Measurements from ENCODE around the gene ATOSA. TPM values are rescaled to one million over a fixed set of nuclear protein-coding genes. Genes with fewer than 3 reads are reported as not detected.

ATOSA gene
- total RNA-seq, 1 experiment from 2014 or later, result 13.2 TPM

DNA sequence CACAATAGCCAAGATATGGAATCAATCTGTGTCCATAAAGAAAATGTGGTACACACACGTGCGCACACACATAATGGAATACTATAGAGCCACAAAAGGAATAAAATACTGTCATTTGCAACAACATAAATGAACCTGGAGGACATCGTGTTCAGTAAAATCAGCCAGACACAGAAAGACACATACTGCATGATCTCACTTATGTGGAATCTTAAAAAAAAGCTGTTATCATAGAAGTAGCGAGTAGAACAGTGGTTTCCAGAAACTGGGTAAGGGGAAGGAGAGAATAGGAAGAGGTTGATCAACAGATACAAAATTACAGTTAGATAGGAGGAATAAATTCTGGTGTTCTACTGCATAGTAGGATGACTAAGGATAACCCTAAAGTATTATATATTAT is 11.1 kb downstream of the ATOSA start (continued):
- TF ChIP-seq CREM (CRISPR knock-in tag; IDR thresholded peaks at IDR 0.05), result no peak
- TF ChIP-seq, protein P1, sequence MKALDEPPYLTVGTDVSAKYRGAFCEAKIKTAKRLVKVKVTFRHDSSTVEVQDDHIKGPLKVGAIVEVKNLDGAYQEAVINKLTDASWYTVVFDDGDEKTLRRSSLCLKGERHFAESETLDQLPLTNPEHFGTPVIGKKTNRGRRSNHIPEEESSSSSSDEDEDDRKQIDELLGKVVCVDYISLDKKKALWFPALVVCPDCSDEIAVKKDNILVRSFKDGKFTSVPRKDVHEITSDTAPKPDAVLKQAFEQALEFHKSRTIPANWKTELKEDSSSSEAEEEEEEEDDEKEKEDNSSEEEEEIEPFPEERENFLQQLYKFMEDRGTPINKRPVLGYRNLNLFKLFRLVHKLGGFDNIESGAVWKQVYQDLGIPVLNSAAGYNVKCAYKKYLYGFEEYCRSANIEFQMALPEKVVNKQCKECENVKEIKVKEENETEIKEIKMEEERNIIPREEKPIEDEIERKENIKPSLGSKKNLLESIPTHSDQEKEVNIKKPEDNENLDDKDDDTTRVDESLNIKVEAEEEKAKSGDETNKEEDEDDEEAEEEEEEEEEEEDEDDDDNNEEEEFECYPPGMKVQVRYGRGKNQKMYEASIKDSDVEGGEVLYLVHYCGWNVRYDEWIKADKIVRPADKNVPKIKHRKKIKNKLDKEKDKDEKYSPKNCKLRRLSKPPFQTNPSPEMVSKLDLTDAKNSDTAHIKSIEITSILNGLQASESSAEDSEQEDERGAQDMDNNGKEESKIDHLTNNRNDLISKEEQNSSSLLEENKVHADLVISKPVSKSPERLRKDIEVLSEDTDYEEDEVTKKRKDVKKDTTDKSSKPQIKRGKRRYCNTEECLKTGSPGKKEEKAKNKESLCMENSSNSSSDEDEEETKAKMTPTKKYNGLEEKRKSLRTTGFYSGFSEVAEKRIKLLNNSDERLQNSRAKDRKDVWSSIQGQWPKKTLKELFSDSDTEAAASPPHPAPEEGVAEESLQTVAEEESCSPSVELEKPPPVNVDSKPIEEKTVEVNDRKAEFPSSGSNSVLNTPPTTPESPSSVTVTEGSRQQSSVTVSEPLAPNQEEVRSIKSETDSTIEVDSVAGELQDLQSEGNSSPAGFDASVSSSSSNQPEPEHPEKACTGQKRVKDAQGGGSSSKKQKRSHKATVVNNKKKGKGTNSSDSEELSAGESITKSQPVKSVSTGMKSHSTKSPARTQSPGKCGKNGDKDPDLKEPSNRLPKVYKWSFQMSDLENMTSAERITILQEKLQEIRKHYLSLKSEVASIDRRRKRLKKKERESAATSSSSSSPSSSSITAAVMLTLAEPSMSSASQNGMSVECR (CRISPR knock-in tag; IDR thresholded peaks at IDR 0.05; ENCODE audit: borderline replicate concordance), result no peak
- TF ChIP-seq FOXJ3 (CRISPR knock-in tag; IDR thresholded peaks at IDR 0.05; ENCODE audit: borderline replicate concordance), result no peak
- no peak for TF ChIP-seq EMX1 (CRISPR knock-in tag; IDR thresholded peaks at IDR 0.05)
- TF ChIP-seq GRHL2 (CRISPR knock-in tag; IDR thresholded peaks at IDR 0.05; ENCODE audit: insufficient replicate concordance, severe bottlenecking), result no peak
- no peak for TF ChIP-seq ZNF138 (CRISPR knock-in tag; conservative IDR thresholded peaks at IDR 0.05)
- no peak for TF ChIP-seq AR (CRISPR knock-in tag; IDR thresholded peaks at IDR 0.05)

- TF ChIP-seq, protein P2, sequence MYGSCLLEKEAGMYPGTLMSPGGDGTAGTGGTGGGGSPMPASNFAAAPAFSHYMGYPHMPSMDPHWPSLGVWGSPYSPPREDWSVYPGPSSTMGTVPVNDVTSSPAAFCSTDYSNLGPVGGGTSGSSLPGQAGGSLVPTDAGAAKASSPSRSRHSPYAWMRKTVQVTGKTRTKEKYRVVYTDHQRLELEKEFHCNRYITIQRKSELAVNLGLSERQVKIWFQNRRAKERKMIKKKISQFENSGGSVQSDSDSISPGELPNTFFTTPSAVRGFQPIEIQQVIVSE (CRISPR knock-in tag; IDR thresholded peaks at IDR 0.05; ENCODE audit: borderline replicate concordance), result no peak
- TF ChIP-seq ZBTB21 (CRISPR knock-in tag; IDR thresholded peaks at IDR 0.05; ENCODE audit: borderline replicate concordance) (no peak), ZNF671 (CRISPR knock-in tag; IDR thresholded peaks at IDR 0.05) (no peak), ERG (CRISPR knock-in tag; IDR thresholded peaks at IDR 0.05) (no peak), MXD4 (CRISPR knock-in tag; IDR thresholded peaks at IDR 0.05; ENCODE audit: borderline replicate concordance) (no peak), TEAD1 (CRISPR knock-in tag; IDR thresholded peaks at IDR 0.05) (no peak), ZMAT4 (CRISPR knock-in tag; IDR thresholded peaks at IDR 0.05) (no peak), FOXJ3 (CRISPR knock-in tag; IDR thresholded peaks at IDR 0.05; ENCODE audit: borderline replicate concordance) (no peak), FOXP4 (CRISPR knock-in tag; IDR thresholded peaks at IDR 0.05) (no peak), ZNF121 (CRISPR knock-in tag; IDR thresholded peaks at IDR 0.05) (no peak), TEAD4 (CRISPR knock-in tag; IDR thresholded peaks at IDR 0.05) (no peak), ZNF416 (CRISPR knock-in tag; IDR thresholded peaks at IDR 0.05) (no peak)
- TF ChIP-seq, protein P3, sequence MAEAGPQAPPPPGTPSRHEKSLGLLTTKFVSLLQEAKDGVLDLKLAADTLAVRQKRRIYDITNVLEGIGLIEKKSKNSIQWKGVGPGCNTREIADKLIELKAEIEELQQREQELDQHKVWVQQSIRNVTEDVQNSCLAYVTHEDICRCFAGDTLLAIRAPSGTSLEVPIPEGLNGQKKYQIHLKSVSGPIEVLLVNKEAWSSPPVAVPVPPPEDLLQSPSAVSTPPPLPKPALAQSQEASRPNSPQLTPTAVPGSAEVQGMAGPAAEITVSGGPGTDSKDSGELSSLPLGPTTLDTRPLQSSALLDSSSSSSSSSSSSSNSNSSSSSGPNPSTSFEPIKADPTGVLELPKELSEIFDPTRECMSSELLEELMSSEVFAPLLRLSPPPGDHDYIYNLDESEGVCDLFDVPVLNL (CRISPR knock-in tag; IDR thresholded peaks at IDR 0.05; ENCODE audit: borderline replicate concordance, low read depth), result no peak
- no peaks in the 10 kb centered on the region for H3K9me3 Mint-ChIP-seq
- POLR2A ChIA-PET, result no interaction called here
- H3K4me3 Mint-ChIP-seq, result no peak overlapping the region
- H3K27ac Mint-ChIP-seq, result no peak overlapping the region
- H3K27me3 Mint-ChIP-seq (ENCODE audit: low read depth), result no peaks in the 10 kb centered on the region
- CTCF ChIA-PET, result no interaction called here
- DNase-seq (ENCODE audit: low spot score) (no peak), ATAC-seq (no peak)
- H3K4me1 Mint-ChIP-seq, result peaks cover 9% of the 10 kb centered on the region
- peaks cover 4% of the 10 kb centered on the region for H3K36me3 Mint-ChIP-seq
Measured at GRCh38 chr15:52667597-52667996, 11.6 kb downstream of the ATOSA start.
